K562 treated with DMSO at 1 percent for 4 hours (cell line): Measurements from ENCODE around the gene LYSMD4. TPM values are rescaled to one million over a fixed set of nuclear protein-coding genes. Genes with fewer than 3 reads are reported as not detected.

Source experiments
- total RNA-seq: library from RNA; unstranded; fragments of 300-600 nt; gene quantifications from 2 replicates; pipeline ENCODE4 v1.2.3, GENCODE V29; 2022; ENCODE audit not compliant: insufficient read depth

The LYSMD4 gene
- total RNA-seq: 0.74 and 1.2 TPM in 2 replicates

GRCh38 chr15:99733268-99734039 is at the start of gene LYSMD4:
TSS of gene LYSMD4 (minus strand) at chr15:99733437. CDS start at chr15:99731999, 1,438 bp downstream.

Other genes starting within 250 kb of the LYSMD4 start
- 7.4 and 8.0 TPM in 2 replicates for gene MEF2A, start 167.5 kb downstream of the LYSMD4 start, total RNA-seq